Measurements from ENCODE around the gene CTNNA3.
"Not testable (repeated sequence)": the region's sequence is repeated elsewhere in the genome, so short reads cannot be mapped to it uniquely, and the experiment has no call there.

CTNNA3 gene

GRCh38 chr10:67259319-67259929 is 436.6 kb downstream of the CTNNA3 start:
- no peak for DNase-seq (ENCODE audit: low read depth in 2 of 3, low spot score in 2 of 3)

GRCh38 chr10:67257427-67258144 is 438.4 kb downstream of the CTNNA3 start:
- DNase-seq (ENCODE audit: low read depth in 2 of 3, low spot score in 2 of 3) = no peak

GRCh38 chr10:67257018-67257417 is 439.0 kb downstream of the CTNNA3 start:
- no peak for DNase-seq (ENCODE audit: low read depth in 2 of 3, low spot score in 2 of 3)

GRCh38 chr10:67250686-67251085 is 445.3 kb downstream of the CTNNA3 start:
- DNase-seq (ENCODE audit: low read depth in 2 of 3, low spot score in 2 of 3) = no peak

- no peak for DNase-seq (ENCODE audit: low read depth in 2 of 3, low spot score in 2 of 3)
Observed at GRCh38 chr10:67246066-67246555, 449.9 kb downstream of the CTNNA3 start.

GRCh38 chr10:67242528-67242927 is 453.5 kb downstream of the CTNNA3 start:
- DNase-seq (ENCODE audit: low read depth in 2 of 3, low spot score in 2 of 3) = no peak

- DNase-seq (ENCODE audit: low read depth in 2 of 3, low spot score in 2 of 3) = no peak
Observed at GRCh38 chr10:67241451-67241850, 454.5 kb downstream of the CTNNA3 start.

- DNase-seq (ENCODE audit: low read depth in 2 of 3, low spot score in 2 of 3) = no peak
Observed at GRCh38 chr10:67239864-67240497, 456.0 kb downstream of the CTNNA3 start.

GRCh38 chr10:67230680-67231500 is 465.1 kb downstream of the CTNNA3 start:
- not testable (repeated sequence) for DNase-seq (ENCODE audit: low read depth in 2 of 3, low spot score in 2 of 3)

- DNase-seq (ENCODE audit: low read depth in 2 of 3, low spot score in 2 of 3) = no peak
Observed at GRCh38 chr10:67225226-67225625, 470.8 kb downstream of the CTNNA3 start.

GRCh38 chr10:67224553-67224952 is 471.4 kb downstream of the CTNNA3 start:
- no peak for DNase-seq (ENCODE audit: low read depth in 2 of 3, low spot score in 2 of 3)

- DNase-seq (ENCODE audit: low read depth in 2 of 3, low spot score in 2 of 3) = no peak
Observed at GRCh38 chr10:67222934-67223333, 473.1 kb downstream of the CTNNA3 start.

GRCh38 chr10:67221939-67222494 is 474.0 kb downstream of the CTNNA3 start:
- DNase-seq (ENCODE audit: low read depth in 2 of 3, low spot score in 2 of 3) = no peak

GRCh38 chr10:67211680-67212079 is 484.3 kb downstream of the CTNNA3 start:
- no peak for DNase-seq (ENCODE audit: low read depth in 2 of 3, low spot score in 2 of 3)

- not testable (repeated sequence) for DNase-seq (ENCODE audit: low read depth in 2 of 3, low spot score in 2 of 3)
Observed at GRCh38 chr10:67207923-67208322, 488.1 kb downstream of the CTNNA3 start.

- no peak for DNase-seq (ENCODE audit: low read depth in 2 of 3, low spot score in 2 of 3)
Observed at GRCh38 chr10:67200913-67201564, 495.0 kb downstream of the CTNNA3 start.

GRCh38 chr10:67175354-67175753 is 520.6 kb downstream of the CTNNA3 start:
- no peak for DNase-seq (ENCODE audit: low read depth in 2 of 3, low spot score in 2 of 3)

GRCh38 chr10:67173787-67174186 is 522.2 kb downstream of the CTNNA3 start:
- DNase-seq (ENCODE audit: low read depth in 2 of 3, low spot score in 2 of 3) = no peak

GRCh38 chr10:67171970-67172369 is 524.0 kb downstream of the CTNNA3 start:
- no peak for DNase-seq (ENCODE audit: low read depth in 2 of 3, low spot score in 2 of 3)

GRCh38 chr10:67156239-67156638 is 539.8 kb downstream of the CTNNA3 start:
- no peak for DNase-seq (ENCODE audit: low read depth in 2 of 3, low spot score in 2 of 3)

- no peak for DNase-seq (ENCODE audit: low read depth in 2 of 3, low spot score in 2 of 3)
Observed at GRCh38 chr10:67151471-67151870, 544.5 kb downstream of the CTNNA3 start.
